ENCODE results near the gene TPST2.

The TPST2 gene

GRCh38 chr22:26489447-26490036 is 100.4 kb downstream of the TPST2 start:
- DNase-seq: no peak

DNA sequence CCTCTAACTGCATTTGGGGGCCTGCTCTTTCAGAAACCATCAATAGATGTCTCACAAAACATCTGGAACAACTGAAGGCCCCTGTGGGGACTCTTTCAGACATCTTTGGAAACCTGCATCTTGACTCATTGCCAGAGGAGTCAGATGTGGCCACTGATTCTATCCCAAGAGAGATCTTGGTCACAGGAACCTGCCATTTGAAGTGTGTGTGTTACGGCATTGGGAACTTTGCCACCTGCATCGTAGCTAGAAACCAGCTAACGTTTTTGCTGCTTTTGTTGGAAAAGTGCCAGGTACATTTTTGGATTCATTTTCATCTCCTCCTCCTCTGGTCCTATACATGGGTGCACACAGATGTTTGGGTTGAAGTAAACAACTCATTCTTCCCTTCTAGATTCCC is 101.9 kb downstream of the TPST2 start:
- no peak for DNase-seq

GRCh38 chr22:26486394-26486793 is 103.5 kb downstream of the TPST2 start:
- no peak for DNase-seq

DNA sequence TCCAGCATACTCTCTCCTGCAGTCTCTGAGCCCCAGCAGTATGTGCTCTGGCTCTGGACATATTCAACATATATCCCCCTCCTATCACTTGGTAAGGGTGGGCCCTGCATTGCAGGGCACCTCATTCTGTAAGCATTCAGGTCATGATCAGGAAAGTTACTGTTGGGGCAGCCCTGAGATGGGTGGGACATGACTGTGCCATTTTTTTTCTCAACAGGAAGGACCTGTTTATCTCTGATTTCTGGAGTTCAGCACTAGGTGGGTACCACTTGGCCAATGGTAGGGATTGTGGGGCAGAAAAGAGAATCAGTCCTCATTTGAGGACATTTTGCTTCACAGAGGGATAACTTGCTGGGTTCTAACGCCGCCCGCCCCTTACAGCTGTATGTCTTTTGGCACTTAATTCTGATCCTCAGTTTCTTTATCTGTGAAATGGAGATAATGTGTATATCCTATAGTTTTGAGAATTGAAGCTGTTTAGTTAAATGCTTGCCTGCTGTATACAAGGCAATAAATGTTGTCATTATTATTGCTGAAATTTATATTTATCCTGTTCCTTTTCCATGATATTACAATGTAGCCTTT is 104.0 kb downstream of the TPST2 start:
- DNase-seq: no peak

DNA sequence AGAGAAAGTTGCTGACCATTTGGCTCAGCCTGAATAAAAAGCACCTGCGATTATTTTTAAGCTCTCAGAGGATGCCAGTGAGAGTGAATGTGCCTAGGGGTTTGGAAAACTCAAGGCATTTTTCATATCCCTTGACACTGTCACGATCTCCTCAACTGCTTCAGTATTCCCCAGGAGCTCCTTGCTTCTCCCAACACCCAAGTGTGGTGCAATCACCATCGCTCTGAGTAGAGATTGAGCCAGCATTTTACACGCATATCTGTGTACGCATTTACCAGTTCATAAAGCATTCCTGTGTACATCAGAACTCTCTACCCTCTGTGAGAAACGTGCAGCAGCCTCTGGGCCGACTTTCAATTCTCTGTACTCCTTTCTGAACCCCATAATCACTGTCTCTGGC is 104.9 kb downstream of the TPST2 start:
- DNase-seq: no peak

DNA sequence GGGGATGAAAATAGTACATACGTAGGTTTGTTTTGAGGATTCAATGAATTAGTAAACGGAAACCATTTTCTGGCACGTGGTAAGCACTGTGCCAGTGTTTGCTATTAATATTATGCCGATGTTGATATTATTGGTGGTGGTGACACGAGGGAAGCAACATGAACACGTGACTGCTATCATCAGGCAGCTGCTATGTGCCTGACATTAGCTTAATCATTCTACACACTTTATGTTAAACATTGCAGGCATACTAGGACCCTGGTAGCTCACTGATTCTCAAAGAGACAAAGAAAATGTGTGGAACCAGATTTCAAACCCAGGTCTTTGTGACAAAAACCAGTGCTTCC is 105.6 kb downstream of the TPST2 start:
- DNase-seq: no peak

GRCh38 chr22:26483439-26484359 is 106.2 kb downstream of the TPST2 start, which contains the start of the genes HPS4 and SRRD:
Gene HPS4 (minus strand): TSS chr22:26483783. CDS start chr22:26481762, 2,021 bp downstream.
Gene SRRD (plus strand): TSS chr22:26483877. CDS start chr22:26483891, 14 bp downstream.
- DNase-seq: peak; percentile 93

- DNase-seq: no peak
Observed at GRCh38 chr22:26483043-26483438, 106.9 kb downstream of the TPST2 start.

DNA sequence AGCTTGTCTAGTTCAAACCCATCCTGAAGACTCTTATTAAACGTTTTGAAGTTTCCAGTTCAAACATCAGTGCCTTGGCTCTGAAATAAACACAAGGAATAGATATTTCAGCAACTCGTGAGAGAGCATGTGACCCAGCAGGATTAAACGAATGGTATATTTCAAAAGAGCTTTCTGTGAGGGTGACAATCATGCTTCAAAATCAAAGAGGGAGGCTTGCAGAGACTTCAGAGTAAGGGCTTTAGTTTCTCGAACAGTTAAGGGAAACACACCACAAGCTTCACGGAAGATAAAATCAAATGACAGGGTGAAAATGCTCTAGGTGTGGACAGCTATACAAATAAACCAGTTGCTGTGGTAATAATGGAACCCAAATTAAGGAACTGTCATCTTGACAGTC is 107.8 kb downstream of the TPST2 start:
- DNase-seq: no peak

- no peak for DNase-seq
Observed at GRCh38 chr22:26481694-26482093, 108.2 kb downstream of the TPST2 start.

GRCh38 chr22:26481112-26481693 is 108.7 kb downstream of the TPST2 start:
- no peak for DNase-seq

DNA sequence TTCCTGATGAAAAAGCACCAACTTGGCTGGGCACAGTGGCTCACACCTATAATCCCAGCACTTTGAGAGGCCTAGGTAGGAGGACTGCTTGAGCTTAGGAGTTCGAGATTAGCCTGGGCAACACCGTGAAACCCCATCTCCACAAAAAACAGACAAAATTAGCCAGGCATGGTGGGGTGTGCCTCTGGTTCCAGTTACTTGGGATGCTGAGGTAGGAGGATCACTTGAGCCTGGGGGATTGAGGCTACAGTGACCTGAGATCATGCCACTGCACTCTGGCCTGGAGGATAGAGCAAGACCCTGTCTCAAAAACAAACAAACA is 109.4 kb downstream of the TPST2 start:
- no peak for DNase-seq

GRCh38 chr22:26479792-26480610 is 109.9 kb downstream of the TPST2 start:
- DNase-seq: no peak

GRCh38 chr22:26479043-26479791 is 110.7 kb downstream of the TPST2 start:
- no peak for DNase-seq

GRCh38 chr22:26477341-26477731 is 112.6 kb downstream of the TPST2 start:
- DNase-seq: no peak

GRCh38 chr22:26476705-26477340 is 113.1 kb downstream of the TPST2 start:
- DNase-seq: no peak

GRCh38 chr22:26474682-26475081 is 115.2 kb downstream of the TPST2 start:
- DNase-seq: no peak
